OCI-LY1 (cell line): ENCODE results near the gene SYNDIG1.

ENCODE experiments used
- H2AFZ ChIP-seq: fragments of 200-600 bp; sonication (generic), shearing (Covaris generic); 2 replicates; pipeline ENCODE4 v1.6.0; 2014; ENCODE audit warnings: antibody characterized with exemption, mild to moderate bottlenecking, low read length
- H3F3A ChIP-seq: fragments of 200-600 bp; sonication (generic), shearing (Covaris generic); 2 replicates; pipeline ENCODE4 v1.6.0; 2014; ENCODE audit warnings: mild to moderate bottlenecking, antibody characterized with exemption, low read length, moderate library complexity; ENCODE audit not compliant: insufficient read depth
- H3K27ac ChIP-seq: fragments of 200-600 bp; sonication (generic); 2 replicates; pipeline ENCODE4 v1.5.1; 2014; ENCODE audit warnings: low read length, mixed run types, mild to moderate bottlenecking, low read depth; ENCODE audit not compliant: poor library complexity, severe bottlenecking
- H3K27me3 ChIP-seq: fragments of 200-600 bp; sonication (generic); 2 replicates; pipeline ENCODE4 v1.6.0; 2014; ENCODE audit warnings: antibody characterized with exemption, mild to moderate bottlenecking, low read length, moderate library complexity; ENCODE audit not compliant: insufficient read depth
- H3K36me3 ChIP-seq: fragments of 200-600 bp; sonication (generic); 2 replicates; pipeline ENCODE4 v1.6.1; 2014; ENCODE audit warnings: mild to moderate bottlenecking, antibody characterized with exemption, low read length, moderate library complexity, mixed read lengths; ENCODE audit not compliant: insufficient read depth
- H3K4me1 ChIP-seq: fragments of 200-600 bp; sonication (generic); 2 replicates; pipeline ENCODE4 v1.5.1; 2014; ENCODE audit warnings: mild to moderate bottlenecking, low read length, moderate library complexity; ENCODE audit not compliant: insufficient read depth, severe bottlenecking
- H3K4me2 ChIP-seq: fragments of 200-600 bp; sonication (generic), shearing (Covaris generic); 2 replicates; pipeline ENCODE4 v1.6.1; 2014; ENCODE audit warnings: low read length
- H3K4me3 ChIP-seq: fragments of 200-600 bp; sonication (generic); 2 replicates; pipeline ENCODE4 v1.5.1; 2014; ENCODE audit warnings: low read length, low read depth, mild to moderate bottlenecking, mixed read lengths; ENCODE audit not compliant: poor library complexity, severe bottlenecking
- H3K79me2 ChIP-seq: fragments of 200-600 bp; shearing (Covaris generic); 2 replicates; pipeline ENCODE4 v1.6.1; 2016; ENCODE audit warnings: mixed run types, low read length, mixed read lengths; ENCODE audit not compliant: insufficient read depth
- H3K9ac ChIP-seq: fragments of 200-600 bp; sonication (generic), shearing (Covaris generic); 2 replicates; pipeline ENCODE4 v1.6.1; 2014; ENCODE audit warnings: mild to moderate bottlenecking, low read length, mixed read lengths
- H3K9me2 ChIP-seq: fragments of 200-600 bp; sonication (generic), shearing (Covaris generic); 2 replicates; pipeline ENCODE4 v1.6.1; 2014; ENCODE audit warnings: low read depth, mild to moderate bottlenecking, low read length, mixed read lengths
- H3K9me3 ChIP-seq: fragments of 200-600 bp; shearing (Covaris generic); 2 replicates; pipeline ENCODE4 v1.6.1; 2014; ENCODE audit warnings: low read length, mixed read lengths
- H4K20me1 ChIP-seq: fragments of 200-600 bp; sonication (generic), shearing (Covaris generic); 2 replicates; pipeline ENCODE4 v1.6.0; 2016; ENCODE audit warnings: mild to moderate bottlenecking, low read length; ENCODE audit not compliant: insufficient read depth
- CTCF ChIP-seq: fragments of 200-600 bp; sonication (generic), shearing (Covaris generic); IDR thresholded peaks from 2 replicates; pipeline ENCODE4 v1.5.1; 2017; ENCODE audit warnings: mild to moderate bottlenecking, antibody characterized with exemption, low read length, moderate library complexity, mixed read lengths
- EZH2 ChIP-seq: fragments of 200-600 bp; sonication (generic), shearing (Covaris generic); IDR thresholded peaks from 2 replicates; pipeline ENCODE4 v1.8.0; 2017; ENCODE audit warnings: borderline replicate concordance, mixed run types, mild to moderate bottlenecking, antibody characterized with exemption, low read length, moderate library complexity, mixed read lengths

Gene SYNDIG1

GRCh38 chr20:24484081-24484450 lies 14.6 kb downstream of the SYNDIG1 start:
- H3K4me2 ChIP-seq, result no peak overlapping the region
- H3F3A ChIP-seq, result no peaks in the 10 kb centered on the region
- H3K27ac ChIP-seq, result no peak overlapping the region
- H3K4me1 ChIP-seq, result no peaks in the 10 kb centered on the region
- no peak overlapping the region for H3K4me3 ChIP-seq
- no peaks in the 10 kb centered on the region for H3K36me3 ChIP-seq
- TF ChIP-seq CTCF, result no peak
- no peak for TF ChIP-seq EZH2
- no peaks in the 10 kb centered on the region for H3K9me2 ChIP-seq
- H3K27me3 ChIP-seq, result no peaks in the 10 kb centered on the region
- H4K20me1 ChIP-seq, result no peaks in the 10 kb centered on the region
- H3K9me3 ChIP-seq, result no peaks in the 10 kb centered on the region
- H3K9ac ChIP-seq, result no peak overlapping the region
- H2AFZ ChIP-seq, result no peak overlapping the region
- no peaks in the 10 kb centered on the region for H3K79me2 ChIP-seq

- H3K36me3 ChIP-seq, result no peaks in the 10 kb centered on the region
- no peaks in the 10 kb centered on the region for H4K20me1 ChIP-seq
- no peaks in the 10 kb centered on the region for H3K27me3 ChIP-seq
- no peaks in the 10 kb centered on the region for H3K79me2 ChIP-seq
- no peaks in the 10 kb centered on the region for H3K4me1 ChIP-seq
- no peak overlapping the region for H2AFZ ChIP-seq
- H3K4me3 ChIP-seq, result no peak overlapping the region
- H3K4me2 ChIP-seq, result no peak overlapping the region
- H3K9ac ChIP-seq, result no peak overlapping the region
- no peaks in the 10 kb centered on the region for H3F3A ChIP-seq
- no peak for TF ChIP-seq EZH2
- no peak for TF ChIP-seq CTCF
- no peaks in the 10 kb centered on the region for H3K9me3 ChIP-seq
- H3K27ac ChIP-seq, result no peak overlapping the region
- H3K9me2 ChIP-seq, result no peaks in the 10 kb centered on the region
These were observed 16.6 kb downstream of the SYNDIG1 start for GRCh38 chr20:24485981-24486380.

GRCh38 chr20:24487240-24487639 lies 17.8 kb downstream of the SYNDIG1 start:
- Histone ChIP-seq H3K4me2 (no peak overlapping the region), H3K36me3 (no peaks in the 10 kb centered on the region), H3K27me3 (no peaks in the 10 kb centered on the region), H3K9me3 (no peaks in the 10 kb centered on the region), H3K79me2 (no peaks in the 10 kb centered on the region), H3K9me2 (no peaks in the 10 kb centered on the region), H3F3A (no peaks in the 10 kb centered on the region), H3K27ac (no peak overlapping the region), H3K4me1 (no peaks in the 10 kb centered on the region), H2AFZ (no peak overlapping the region), H3K9ac (no peak overlapping the region), H3K4me3 (no peak overlapping the region), H4K20me1 (no peaks in the 10 kb centered on the region)
- no peak for TF ChIP-seq EZH2
- TF ChIP-seq CTCF, result no peak
